ENCODE results near the gene MSX1.

The MSX1 gene

DNA sequence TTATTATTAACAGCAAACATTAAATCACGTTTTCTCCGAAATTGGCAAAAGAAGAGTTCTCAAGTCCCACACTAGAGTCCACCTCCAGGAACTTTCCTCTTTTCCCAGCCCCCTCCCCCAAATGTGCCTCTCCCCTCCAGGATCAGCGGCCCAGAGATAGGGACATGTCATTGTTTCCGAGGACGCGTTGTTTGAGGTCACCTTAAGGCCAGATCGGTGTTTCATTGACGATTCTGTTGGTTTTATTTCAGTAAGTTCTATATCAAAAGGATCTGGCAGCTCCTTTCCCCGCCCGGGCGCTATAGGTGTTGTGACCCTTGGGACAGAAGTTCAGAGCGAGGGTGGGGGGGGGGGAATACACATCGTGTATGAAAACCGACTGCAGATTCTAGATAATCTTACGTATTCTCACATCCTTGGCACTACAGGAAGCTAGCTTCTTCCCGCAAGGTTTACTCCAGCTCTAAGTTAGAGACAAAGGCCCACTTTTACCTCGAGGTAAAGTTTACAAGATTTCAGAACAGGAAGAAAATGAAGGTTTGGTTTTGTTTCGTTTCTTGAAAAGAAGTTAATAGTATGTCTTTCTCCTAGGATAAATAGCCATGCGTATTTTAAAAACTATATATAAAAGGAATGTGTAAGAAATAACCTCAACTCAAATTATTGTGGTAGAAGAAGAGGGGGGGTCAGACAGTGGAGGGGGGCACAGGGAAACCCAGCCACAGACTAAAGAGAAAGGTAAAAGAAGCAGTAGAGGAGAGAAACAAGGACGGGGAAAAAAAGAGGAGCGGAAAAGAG lies 739 bp upstream of the MSX1 start:
- no peak for DNase-seq

DNA sequence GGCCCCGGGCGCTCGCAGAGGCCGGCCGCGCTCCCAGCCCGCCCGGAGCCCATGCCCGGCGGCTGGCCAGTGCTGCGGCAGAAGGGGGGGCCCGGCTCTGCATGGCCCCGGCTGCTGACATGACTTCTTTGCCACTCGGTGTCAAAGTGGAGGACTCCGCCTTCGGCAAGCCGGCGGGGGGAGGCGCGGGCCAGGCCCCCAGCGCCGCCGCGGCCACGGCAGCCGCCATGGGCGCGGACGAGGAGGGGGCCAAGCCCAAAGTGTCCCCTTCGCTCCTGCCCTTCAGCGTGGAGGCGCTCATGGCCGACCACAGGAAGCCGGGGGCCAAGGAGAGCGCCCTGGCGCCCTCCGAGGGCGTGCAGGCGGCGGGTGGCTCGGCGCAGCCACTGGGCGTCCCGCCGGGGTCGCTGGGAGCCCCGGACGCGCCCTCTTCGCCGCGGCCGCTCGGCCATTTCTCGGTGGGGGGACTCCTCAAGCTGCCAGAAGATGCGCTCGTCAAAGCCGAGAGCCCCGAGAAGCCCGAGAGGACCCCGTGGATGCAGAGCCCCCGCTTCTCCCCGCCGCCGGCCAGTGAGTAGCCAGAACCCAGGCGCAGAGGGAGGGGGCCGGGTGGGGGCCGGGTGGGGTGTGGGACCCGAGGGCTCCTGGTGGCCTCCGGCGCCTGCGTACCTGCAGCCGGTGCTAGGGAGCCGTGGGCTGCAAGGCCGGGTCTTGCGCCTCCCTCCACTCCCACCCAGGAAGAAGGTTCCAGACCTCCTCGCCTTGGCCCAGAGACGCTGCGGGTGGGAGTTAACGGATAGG lies 534 bp downstream of the MSX1 start:
- no peak for DNase-seq

DNA sequence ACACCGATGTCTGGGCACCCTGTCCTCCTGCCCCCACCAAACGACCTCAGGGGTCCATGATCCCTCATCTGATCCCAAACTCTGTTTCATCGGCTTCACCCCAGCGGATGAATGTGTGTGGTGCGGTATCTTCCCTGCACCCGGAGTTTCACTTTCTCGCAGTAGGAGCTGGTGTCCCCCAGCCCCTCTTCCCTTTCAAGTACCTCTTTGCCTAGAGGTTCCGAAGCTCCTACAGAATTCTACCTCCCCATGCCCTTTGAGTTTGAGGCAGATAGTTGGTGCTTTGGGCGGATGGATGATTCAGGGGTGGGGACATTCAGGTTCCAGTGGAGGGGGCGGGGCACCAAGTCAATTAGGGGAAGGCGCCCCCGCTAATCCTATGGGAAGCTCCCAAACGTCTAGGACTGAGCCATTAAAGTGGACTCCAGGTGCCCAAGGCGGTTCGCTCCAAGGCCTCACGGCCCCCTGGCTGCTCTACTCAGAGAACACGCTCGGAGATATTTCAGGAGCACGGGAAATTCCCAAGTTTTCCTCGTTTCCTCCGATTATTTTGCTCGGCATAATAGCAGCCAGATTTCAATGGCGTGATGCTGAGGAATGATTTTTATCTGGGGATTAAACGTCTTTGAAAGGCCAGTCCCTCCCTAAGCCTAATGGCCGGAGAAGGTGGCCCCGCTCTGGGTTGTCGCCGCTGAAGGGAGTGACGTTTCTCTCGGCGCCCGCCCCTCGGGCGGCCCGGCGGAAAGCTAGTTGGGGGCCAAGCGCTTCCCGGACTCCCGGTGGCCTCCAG lies 1.3 kb downstream of the MSX1 start:
- no peak for DNase-seq

DNA sequence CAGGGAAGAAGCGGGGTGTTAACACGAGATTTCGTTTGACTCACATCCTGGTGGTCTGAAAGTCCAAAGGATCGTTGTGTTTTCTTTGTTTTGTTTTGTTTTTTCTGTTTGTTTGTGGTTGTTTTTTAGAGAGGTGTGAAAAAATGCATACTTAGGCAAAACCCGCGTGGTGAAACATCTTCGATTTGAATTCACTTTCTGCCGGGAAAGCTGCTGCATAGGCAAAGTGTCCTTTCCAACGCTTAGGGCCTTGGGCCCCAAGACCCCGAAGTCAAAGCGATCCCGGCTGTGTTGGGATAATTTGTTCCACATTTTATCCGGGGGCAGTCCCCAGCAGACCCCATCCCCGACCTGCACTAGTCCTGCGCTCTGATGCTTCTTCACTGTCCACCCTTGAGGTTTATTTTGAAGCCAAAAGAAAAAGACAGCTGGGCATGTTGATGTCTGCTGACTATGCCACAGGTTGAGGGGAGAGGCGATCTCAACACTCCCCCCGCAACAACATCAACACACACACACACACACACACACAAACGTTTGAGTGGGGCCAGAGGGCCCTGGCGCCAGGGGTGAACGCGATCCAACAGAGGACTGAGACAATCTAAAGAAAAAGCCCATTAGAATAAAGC lies 2.0 kb downstream of the MSX1 start:
- DNase-seq = no peak

- no peak for DNase-seq
Measured at GRCh38 chr4:4862071-4862551, 2.6 kb downstream of the MSX1 start.

DNA sequence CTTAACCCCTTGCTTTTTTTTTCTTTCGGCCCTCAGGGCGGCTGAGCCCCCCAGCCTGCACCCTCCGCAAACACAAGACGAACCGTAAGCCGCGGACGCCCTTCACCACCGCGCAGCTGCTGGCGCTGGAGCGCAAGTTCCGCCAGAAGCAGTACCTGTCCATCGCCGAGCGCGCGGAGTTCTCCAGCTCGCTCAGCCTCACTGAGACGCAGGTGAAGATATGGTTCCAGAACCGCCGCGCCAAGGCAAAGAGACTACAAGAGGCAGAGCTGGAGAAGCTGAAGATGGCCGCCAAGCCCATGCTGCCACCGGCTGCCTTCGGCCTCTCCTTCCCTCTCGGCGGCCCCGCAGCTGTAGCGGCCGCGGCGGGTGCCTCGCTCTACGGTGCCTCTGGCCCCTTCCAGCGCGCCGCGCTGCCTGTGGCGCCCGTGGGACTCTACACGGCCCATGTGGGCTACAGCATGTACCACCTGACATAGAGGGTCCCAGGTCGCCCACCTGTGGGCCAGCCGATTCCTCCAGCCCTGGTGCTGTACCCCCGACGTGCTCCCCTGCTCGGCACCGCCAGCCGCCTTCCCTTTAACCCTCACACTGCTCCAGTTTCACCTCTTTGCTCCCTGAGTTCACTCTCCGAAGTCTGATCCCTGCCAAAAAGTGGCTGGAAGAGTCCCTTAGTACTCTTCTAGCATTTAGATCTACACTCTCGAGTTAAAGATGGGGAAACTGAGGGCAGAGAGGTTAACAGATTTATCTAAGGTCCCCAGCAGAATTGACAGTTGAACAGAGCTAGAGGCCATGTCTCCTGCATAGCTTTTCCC lies 3.4 kb downstream of the MSX1 start:
- no peak for DNase-seq

GRCh38 chr4:4864443-4864939 lies 5.0 kb downstream of the MSX1 start:
- DNase-seq = no peak

GRCh38 chr4:4864940-4865704 lies 5.7 kb downstream of the MSX1 start:
- no peak for DNase-seq

- DNase-seq = no peak
Measured at GRCh38 chr4:4865705-4866123, 6.2 kb downstream of the MSX1 start.

GRCh38 chr4:4866124-4866865 lies 6.8 kb downstream of the MSX1 start:
- DNase-seq = no peak

GRCh38 chr4:4866866-4867374 lies 7.5 kb downstream of the MSX1 start:
- DNase-seq = no peak

DNA sequence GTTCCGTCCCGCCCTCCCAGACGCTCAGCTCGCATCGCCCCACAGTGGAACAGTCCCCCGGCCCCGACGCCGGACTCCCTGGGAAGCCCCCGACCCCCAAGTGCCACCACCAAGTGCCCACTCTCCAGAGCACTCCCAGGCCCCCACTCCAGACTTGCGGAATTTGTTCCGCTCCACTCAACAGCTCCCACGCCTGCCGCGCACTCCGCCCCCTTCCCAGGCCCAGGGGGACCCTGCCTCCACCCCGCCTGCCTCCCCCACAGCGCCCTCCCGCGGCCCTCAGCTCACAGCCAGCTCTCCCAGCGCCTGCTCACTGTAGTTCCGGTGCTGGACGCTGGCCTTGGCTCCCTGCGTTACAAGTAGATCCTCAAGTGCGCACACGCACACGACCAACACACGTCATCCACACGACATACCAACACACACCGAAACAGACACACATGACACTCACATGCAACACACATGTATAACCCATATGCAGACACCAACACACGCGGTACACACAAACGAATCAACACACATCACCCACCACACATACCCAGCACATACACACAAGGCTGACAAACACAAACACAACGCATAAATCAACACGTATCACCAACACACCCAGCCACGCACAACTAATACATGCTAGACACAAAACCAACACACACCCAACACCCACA lies 8.0 kb downstream of the MSX1 start:
- DNase-seq = no peak

GRCh38 chr4:4868040-4868757 lies 8.7 kb downstream of the MSX1 start:
- DNase-seq = no peak

GRCh38 chr4:4868758-4869723 lies 9.6 kb downstream of the MSX1 start:
- DNase-seq = no peak

GRCh38 chr4:4869731-4870571 lies 10.5 kb downstream of the MSX1 start:
- no peak for DNase-seq

DNA sequence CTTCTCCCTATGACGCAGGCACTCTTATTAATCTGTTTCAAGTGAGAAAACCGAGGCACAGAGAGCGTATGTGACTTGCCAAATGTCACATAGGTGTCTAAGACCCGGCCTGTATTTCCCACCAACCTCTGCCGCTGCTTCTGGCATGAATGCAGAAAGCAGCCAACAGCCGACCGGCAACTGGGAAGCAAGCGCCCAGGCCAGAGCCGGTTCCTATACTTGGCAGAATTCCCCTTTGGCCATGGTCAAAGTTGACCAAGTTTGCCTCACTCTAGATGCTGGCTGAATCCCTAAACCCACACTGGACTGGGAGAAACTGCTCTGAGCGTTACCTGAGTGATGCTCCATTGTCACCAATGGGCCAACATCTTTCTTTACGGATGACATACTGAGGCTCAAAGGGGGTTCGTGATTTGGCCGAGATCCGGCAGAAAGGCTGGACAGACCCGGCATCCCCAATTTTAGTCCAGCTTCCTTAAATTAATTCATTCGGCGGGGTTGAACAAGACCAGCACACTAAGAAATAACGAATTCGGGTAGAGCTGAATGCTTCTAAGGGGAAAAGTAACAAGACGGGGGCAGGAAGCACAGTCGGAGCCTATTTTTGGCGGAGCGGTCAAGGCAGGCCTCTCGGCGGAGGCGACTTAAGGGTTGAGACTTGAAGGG lies 11.2 kb downstream of the MSX1 start:
- DNase-seq = no peak

Measured in NCI-H1092 (cell line).